WTC11 (cell line): ENCODE results near the gene EPYC.

Experiments used
- ATF1 ChIP-seq: sonication (generic); formaldehyde crosslinking; IDR thresholded peaks from 2 replicates; pipeline ENCODE4 v1.8.1; 2023; ENCODE audit warnings: mild to moderate bottlenecking, moderate library complexity, missing genetic modification reagents
- ATF6 ChIP-seq: sonication (generic); formaldehyde crosslinking; IDR thresholded peaks from 2 replicates; pipeline ENCODE4 v1.8.1; 2023; ENCODE audit warnings: mild to moderate bottlenecking, missing genetic modification reagents
- CBFB ChIP-seq: sonication (generic); formaldehyde crosslinking; IDR thresholded peaks from 2 replicates; pipeline ENCODE4 v1.8.1; 2022; ENCODE audit warnings: mild to moderate bottlenecking, low read depth, missing genetic modification reagents
- ESRRA ChIP-seq: sonication (generic); formaldehyde crosslinking; IDR thresholded peaks from 2 replicates; pipeline ENCODE4 v1.8.1; 2022; ENCODE audit warnings: mild to moderate bottlenecking, missing genetic modification reagents, borderline replicate concordance
- MYBL2 ChIP-seq: sonication (generic); formaldehyde crosslinking; IDR thresholded peaks from 2 replicates; pipeline ENCODE4 v1.8.1; 2023; ENCODE audit warnings: mild to moderate bottlenecking, moderate library complexity, missing genetic modification reagents
- NR3C1 ChIP-seq: sonication (generic); formaldehyde crosslinking; conservative IDR thresholded peaks from 2 replicates; pipeline ENCODE4 v1.8.1; 2023; ENCODE audit warnings: low read depth, mild to moderate bottlenecking, missing genetic modification reagents
- PREB ChIP-seq: sonication (generic); formaldehyde crosslinking; IDR thresholded peaks from 2 replicates; pipeline ENCODE4 v1.8.1; 2022; ENCODE audit warnings: mild to moderate bottlenecking, missing genetic modification reagents, moderate library complexity, borderline replicate concordance
- SMAD4 ChIP-seq: sonication (generic); formaldehyde crosslinking; IDR thresholded peaks from 2 replicates; pipeline ENCODE4 v1.8.0; 2022; ENCODE audit warnings: mild to moderate bottlenecking, missing genetic modification reagents
- USF1 ChIP-seq: sonication (generic); formaldehyde crosslinking; IDR thresholded peaks from 2 replicates; pipeline ENCODE4 v1.8.0; 2022; ENCODE audit warnings: mild to moderate bottlenecking, missing genetic modification reagents
- ZBTB43 ChIP-seq: sonication (generic); formaldehyde crosslinking; IDR thresholded peaks from 2 replicates; pipeline ENCODE4 v1.8.1; 2023; ENCODE audit warnings: mild to moderate bottlenecking, missing genetic modification reagents
- TF ChIP-seq, protein P1 (sequence below): fragments of 250-450 bp; sonication (Bioruptor Pico); IDR thresholded peaks from 2 replicates; pipeline ENCODE4 v1.8.0; 2021; ENCODE audit warnings: mild to moderate bottlenecking
- TF ChIP-seq, protein P2 (sequence below): fragments of 200-600 bp; IDR thresholded peaks from 2 replicates; pipeline ENCODE4 v1.8.0; 2022; ENCODE audit warnings: antibody characterized with exemption
- TF ChIP-seq, protein P3 (sequence below): sonication (generic); formaldehyde crosslinking; IDR thresholded peaks from 2 replicates; pipeline ENCODE4 v1.8.0; 2023; ENCODE audit warnings: missing genetic modification reagents, mild to moderate bottlenecking, borderline replicate concordance
- TF ChIP-seq, protein P4 (sequence below): sonication (generic); formaldehyde crosslinking; IDR thresholded peaks from 2 replicates; pipeline ENCODE4 v1.8.0; 2022; ENCODE audit warnings: missing genetic modification reagents

GRCh38 chr12:91053951-91054715 lies 49.4 kb upstream of the EPYC start:
- no peak for TF ChIP-seq SMAD4 (CRISPR knock-in tag)
- TF ChIP-seq NR3C1 (CRISPR knock-in tag) = no peak
- TF ChIP-seq, protein P1, sequence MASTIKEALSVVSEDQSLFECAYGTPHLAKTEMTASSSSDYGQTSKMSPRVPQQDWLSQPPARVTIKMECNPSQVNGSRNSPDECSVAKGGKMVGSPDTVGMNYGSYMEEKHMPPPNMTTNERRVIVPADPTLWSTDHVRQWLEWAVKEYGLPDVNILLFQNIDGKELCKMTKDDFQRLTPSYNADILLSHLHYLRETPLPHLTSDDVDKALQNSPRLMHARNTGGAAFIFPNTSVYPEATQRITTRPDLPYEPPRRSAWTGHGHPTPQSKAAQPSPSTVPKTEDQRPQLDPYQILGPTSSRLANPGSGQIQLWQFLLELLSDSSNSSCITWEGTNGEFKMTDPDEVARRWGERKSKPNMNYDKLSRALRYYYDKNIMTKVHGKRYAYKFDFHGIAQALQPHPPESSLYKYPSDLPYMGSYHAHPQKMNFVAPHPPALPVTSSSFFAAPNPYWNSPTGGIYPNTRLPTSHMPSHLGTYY (CRISPR knock-in tag) = no peak
- TF ChIP-seq MYBL2 (CRISPR knock-in tag) = no peak
- TF ChIP-seq USF1 = no peak
- TF ChIP-seq, protein P2, sequence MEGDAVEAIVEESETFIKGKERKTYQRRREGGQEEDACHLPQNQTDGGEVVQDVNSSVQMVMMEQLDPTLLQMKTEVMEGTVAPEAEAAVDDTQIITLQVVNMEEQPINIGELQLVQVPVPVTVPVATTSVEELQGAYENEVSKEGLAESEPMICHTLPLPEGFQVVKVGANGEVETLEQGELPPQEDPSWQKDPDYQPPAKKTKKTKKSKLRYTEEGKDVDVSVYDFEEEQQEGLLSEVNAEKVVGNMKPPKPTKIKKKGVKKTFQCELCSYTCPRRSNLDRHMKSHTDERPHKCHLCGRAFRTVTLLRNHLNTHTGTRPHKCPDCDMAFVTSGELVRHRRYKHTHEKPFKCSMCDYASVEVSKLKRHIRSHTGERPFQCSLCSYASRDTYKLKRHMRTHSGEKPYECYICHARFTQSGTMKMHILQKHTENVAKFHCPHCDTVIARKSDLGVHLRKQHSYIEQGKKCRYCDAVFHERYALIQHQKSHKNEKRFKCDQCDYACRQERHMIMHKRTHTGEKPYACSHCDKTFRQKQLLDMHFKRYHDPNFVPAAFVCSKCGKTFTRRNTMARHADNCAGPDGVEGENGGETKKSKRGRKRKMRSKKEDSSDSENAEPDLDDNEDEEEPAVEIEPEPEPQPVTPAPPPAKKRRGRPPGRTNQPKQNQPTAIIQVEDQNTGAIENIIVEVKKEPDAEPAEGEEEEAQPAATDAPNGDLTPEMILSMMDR = no peak
- no peak for TF ChIP-seq ATF1 (CRISPR knock-in tag)
- TF ChIP-seq CBFB (CRISPR knock-in tag) = no peak
- TF ChIP-seq PREB (CRISPR knock-in tag) = no peak
- TF ChIP-seq ESRRA (CRISPR knock-in tag) = no peak
- no peak for TF ChIP-seq ATF6 (CRISPR knock-in tag)
- TF ChIP-seq, protein P3, sequence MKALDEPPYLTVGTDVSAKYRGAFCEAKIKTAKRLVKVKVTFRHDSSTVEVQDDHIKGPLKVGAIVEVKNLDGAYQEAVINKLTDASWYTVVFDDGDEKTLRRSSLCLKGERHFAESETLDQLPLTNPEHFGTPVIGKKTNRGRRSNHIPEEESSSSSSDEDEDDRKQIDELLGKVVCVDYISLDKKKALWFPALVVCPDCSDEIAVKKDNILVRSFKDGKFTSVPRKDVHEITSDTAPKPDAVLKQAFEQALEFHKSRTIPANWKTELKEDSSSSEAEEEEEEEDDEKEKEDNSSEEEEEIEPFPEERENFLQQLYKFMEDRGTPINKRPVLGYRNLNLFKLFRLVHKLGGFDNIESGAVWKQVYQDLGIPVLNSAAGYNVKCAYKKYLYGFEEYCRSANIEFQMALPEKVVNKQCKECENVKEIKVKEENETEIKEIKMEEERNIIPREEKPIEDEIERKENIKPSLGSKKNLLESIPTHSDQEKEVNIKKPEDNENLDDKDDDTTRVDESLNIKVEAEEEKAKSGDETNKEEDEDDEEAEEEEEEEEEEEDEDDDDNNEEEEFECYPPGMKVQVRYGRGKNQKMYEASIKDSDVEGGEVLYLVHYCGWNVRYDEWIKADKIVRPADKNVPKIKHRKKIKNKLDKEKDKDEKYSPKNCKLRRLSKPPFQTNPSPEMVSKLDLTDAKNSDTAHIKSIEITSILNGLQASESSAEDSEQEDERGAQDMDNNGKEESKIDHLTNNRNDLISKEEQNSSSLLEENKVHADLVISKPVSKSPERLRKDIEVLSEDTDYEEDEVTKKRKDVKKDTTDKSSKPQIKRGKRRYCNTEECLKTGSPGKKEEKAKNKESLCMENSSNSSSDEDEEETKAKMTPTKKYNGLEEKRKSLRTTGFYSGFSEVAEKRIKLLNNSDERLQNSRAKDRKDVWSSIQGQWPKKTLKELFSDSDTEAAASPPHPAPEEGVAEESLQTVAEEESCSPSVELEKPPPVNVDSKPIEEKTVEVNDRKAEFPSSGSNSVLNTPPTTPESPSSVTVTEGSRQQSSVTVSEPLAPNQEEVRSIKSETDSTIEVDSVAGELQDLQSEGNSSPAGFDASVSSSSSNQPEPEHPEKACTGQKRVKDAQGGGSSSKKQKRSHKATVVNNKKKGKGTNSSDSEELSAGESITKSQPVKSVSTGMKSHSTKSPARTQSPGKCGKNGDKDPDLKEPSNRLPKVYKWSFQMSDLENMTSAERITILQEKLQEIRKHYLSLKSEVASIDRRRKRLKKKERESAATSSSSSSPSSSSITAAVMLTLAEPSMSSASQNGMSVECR (CRISPR knock-in tag) = no peak
- TF ChIP-seq, protein P4, sequence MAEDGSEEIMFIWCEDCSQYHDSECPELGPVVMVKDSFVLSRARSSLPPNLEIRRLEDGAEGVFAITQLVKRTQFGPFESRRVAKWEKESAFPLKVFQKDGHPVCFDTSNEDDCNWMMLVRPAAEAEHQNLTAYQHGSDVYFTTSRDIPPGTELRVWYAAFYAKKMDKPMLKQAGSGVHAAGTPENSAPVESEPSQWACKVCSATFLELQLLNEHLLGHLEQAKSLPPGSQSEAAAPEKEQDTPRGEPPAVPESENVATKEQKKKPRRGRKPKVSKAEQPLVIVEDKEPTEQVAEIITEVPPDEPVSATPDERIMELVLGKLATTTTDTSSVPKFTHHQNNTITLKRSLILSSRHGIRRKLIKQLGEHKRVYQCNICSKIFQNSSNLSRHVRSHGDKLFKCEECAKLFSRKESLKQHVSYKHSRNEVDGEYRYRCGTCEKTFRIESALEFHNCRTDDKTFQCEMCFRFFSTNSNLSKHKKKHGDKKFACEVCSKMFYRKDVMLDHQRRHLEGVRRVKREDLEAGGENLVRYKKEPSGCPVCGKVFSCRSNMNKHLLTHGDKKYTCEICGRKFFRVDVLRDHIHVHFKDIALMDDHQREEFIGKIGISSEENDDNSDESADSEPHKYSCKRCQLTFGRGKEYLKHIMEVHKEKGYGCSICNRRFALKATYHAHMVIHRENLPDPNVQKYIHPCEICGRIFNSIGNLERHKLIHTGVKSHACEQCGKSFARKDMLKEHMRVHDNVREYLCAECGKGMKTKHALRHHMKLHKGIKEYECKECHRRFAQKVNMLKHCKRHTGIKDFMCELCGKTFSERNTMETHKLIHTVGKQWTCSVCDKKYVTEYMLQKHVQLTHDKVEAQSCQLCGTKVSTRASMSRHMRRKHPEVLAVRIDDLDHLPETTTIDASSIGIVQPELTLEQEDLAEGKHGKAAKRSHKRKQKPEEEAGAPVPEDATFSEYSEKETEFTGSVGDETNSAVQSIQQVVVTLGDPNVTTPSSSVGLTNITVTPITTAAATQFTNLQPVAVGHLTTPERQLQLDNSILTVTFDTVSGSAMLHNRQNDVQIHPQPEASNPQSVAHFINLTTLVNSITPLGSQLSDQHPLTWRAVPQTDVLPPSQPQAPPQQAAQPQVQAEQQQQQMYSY (CRISPR knock-in tag) = no peak
- no peak for TF ChIP-seq ZBTB43 (CRISPR knock-in tag)
